HG03025 (cell line): ENCODE results near the gene CITED4.

Experiments
- ATAC-seq: cut with Tn5 transposase; IDR thresholded peaks from one replicate; pipeline ENCODE4 v1.9.1; 2021; ENCODE audit warnings: mild to moderate bottlenecking, moderate library complexity; ENCODE audit not compliant: unreplicated experiment, low FRiP score

Gene CITED4

GRCh38 chr1:40856116-40856515 is 6.0 kb downstream of the CITED4 start:
- no peak for ATAC-seq

GRCh38 chr1:40855513-40855912 is 6.7 kb downstream of the CITED4 start:
- no peak for ATAC-seq

GRCh38 chr1:40853885-40854170 is 8.3 kb downstream of the CITED4 start:
- no peak for ATAC-seq

- no peak for ATAC-seq
Observed at GRCh38 chr1:40853113-40853884, 8.9 kb downstream of the CITED4 start.

GRCh38 chr1:40851643-40852042 is 10.5 kb downstream of the CITED4 start:
- ATAC-seq: no peak

GRCh38 chr1:40849801-40850592 is 12.2 kb downstream of the CITED4 start:
- no peak for ATAC-seq

- ATAC-seq: no peak
Observed at GRCh38 chr1:40848530-40849189, 13.5 kb downstream of the CITED4 start.

GRCh38 chr1:40847023-40847745 is 15.0 kb downstream of the CITED4 start:
- no peak for ATAC-seq

- ATAC-seq: no peak
Observed at GRCh38 chr1:40845895-40846294, 16.3 kb downstream of the CITED4 start.

- ATAC-seq: no peak
Observed at GRCh38 chr1:40844887-40845878, 17.0 kb downstream of the CITED4 start.

GRCh38 chr1:40844079-40844478 is 18.1 kb downstream of the CITED4 start:
- no peak for ATAC-seq

GRCh38 chr1:40842691-40843090 is 19.5 kb downstream of the CITED4 start:
- no peak for ATAC-seq

- ATAC-seq: no peak
Observed at GRCh38 chr1:40842207-40842606, 20.0 kb downstream of the CITED4 start.

- no peak for ATAC-seq
Observed at GRCh38 chr1:40841602-40842001, 20.6 kb downstream of the CITED4 start.

GRCh38 chr1:40840526-40841323 is 21.4 kb downstream of the CITED4 start:
- ATAC-seq: no peak

- ATAC-seq: no peak
Observed at GRCh38 chr1:40839943-40840335, 22.2 kb downstream of the CITED4 start.

GRCh38 chr1:40838980-40839942 is 22.9 kb downstream of the CITED4 start:
- ATAC-seq: no peak
